Small intestine (tissue), 7 donors: ENCODE data around the gene KCNG4. TPM values are rescaled to one million over a fixed set of nuclear protein-coding genes. Genes with fewer than 3 reads are reported as not detected.

Experiments
- DNase-seq, 2 donors: peaks; one replicate each; pipeline versions ENCODE4 v3.0.0 to v3.0.0-alpha.2; 2013
- FAIRE-seq: peaks from 2 replicates; lab custom pipeline; 2012; peaks lifted over from hg19 to GRCh38; lab: Jason Lieb, UNC
- H3K27ac ChIP-seq, 3 donors: one replicate each; pipeline ENCODE4 v1.5.1; 2013; ENCODE audit warnings: low read length in 2 of 3, mild to moderate bottlenecking in 2 of 3, control low read depth in 1 of 3, inconsistent platforms in 1 of 3, low read depth in 1 of 3, moderate library complexity in 1 of 3
- H3K27me3 ChIP-seq, 3 donors: one replicate each; pipeline ENCODE4 v1.6.1; 2013; ENCODE audit warnings: low read length in 3 of 3, inconsistent platforms in 1 of 3; ENCODE audit not compliant: control insufficient read depth in 3 of 3, insufficient read depth in 3 of 3
- H3K36me3 ChIP-seq, 3 donors: one replicate each; pipeline ENCODE4 v1.6.1; 2013; ENCODE audit warnings: low read length in 3 of 3, inconsistent platforms in 1 of 3, low read depth in 1 of 3, mild to moderate bottlenecking in 1 of 3, moderate library complexity in 1 of 3; ENCODE audit not compliant: control insufficient read depth in 3 of 3, insufficient read depth in 2 of 3
- H3K4me1 ChIP-seq, 3 donors: one replicate each; pipeline ENCODE4 v1.6.1; 2013; ENCODE audit warnings: low read length in 2 of 3, inconsistent platforms in 1 of 3, low read depth in 1 of 3, mild to moderate bottlenecking in 1 of 3, moderate library complexity in 1 of 3; ENCODE audit not compliant: control insufficient read depth in 3 of 3, insufficient read depth in 2 of 3
- H3K4me3 ChIP-seq, 3 donors: one replicate each; pipeline ENCODE4 v1.5.1; 2013; ENCODE audit warnings: low read length in 3 of 3, control low read depth in 1 of 3, inconsistent platforms in 1 of 3, low read depth in 1 of 3, mild to moderate bottlenecking in 1 of 3, moderate library complexity in 1 of 3
- H3K9me3 ChIP-seq, 2 donors: one replicate each; pipeline ENCODE4 v1.6.1; 2013; ENCODE audit warnings: low read depth in 1 of 2, low read length in 1 of 2; ENCODE audit not compliant: control insufficient read depth in 2 of 2, insufficient read depth in 1 of 2
- WGBS, 3 donors: extraction: QIAGEN DNeasy Blood & Tissue Kit; methylation state at CpG; one replicate each; pipeline ENCODE4 v1.1.7; 2013; 5-methylcytosine and 5-hydroxymethylcytosine counted together
- polyA plus RNA-seq, 4 donors: library from polyadenylated mRNA; stranded (reverse) in 3 of 4; unstranded in 1 of 4; fragments of 200-250 nt in 3 of 4; fragments of 120-200 nt in 1 of 4; gene quantifications; one replicate each; pipeline versions ENCODE4 v1.2.1 to v1.2.3, GENCODE V29; 2013
- donor health status: healthy with polysubstance abuse.
- donor health status: control.
- donor health status: control.
- donor health status: Bipolar disorder and iron deficiency.
- donor health status: healthy.

The KCNG4 gene
- polyA plus RNA-seq, 4 donors = not detected

GRCh38 chr16:84271037-84271436, 31.2 kb upstream of the KCNG4 start:
- no peak overlapping the region for H3K27ac ChIP-seq
- H3K36me3 ChIP-seq = no peaks in the 10 kb centered on the region
- H3K27me3 ChIP-seq = peaks cover 0 to 4% (median 0%) of the 10 kb centered on the region in 3 donors
- H3K4me3 ChIP-seq = no peak overlapping the region
- DNase-seq = no peak
- peaks cover 0 to 4% (median 0%) of the 10 kb centered on the region in 3 donors for H3K4me1 ChIP-seq
- 79 to 85% (median 81%) methylated on average over 1 of the region's 1 CpG for WGBS, 3 donors
- FAIRE-seq = no peak
- H3K9me3 ChIP-seq = no peaks in the 10 kb centered on the region

DNA sequence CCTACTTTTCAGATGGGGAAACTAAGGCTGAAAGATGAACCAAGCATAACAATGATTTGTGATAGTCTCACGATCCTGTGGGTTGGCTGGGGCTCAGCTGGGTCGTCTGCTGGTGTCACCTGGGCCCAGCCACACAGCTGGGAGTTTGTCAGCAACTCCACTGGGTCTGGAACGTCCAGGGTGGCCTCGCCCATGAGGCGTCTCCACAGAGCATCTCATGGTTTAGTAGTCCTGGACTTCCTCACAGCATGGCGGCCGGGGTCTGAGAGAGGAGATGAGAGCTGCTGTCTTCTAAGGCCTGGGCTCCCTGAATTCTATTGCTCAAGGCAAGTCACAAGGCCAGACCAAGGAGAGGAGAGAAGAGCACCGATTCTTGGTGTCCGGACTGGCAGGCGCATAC, 30.7 kb upstream of the KCNG4 start:
- H3K27me3 ChIP-seq = peaks cover 0 to 4% (median 0%) of the 10 kb centered on the region in 3 donors
- no peak for FAIRE-seq
- peaks cover 0 to 4% (median 0%) of the 10 kb centered on the region in 3 donors for H3K4me1 ChIP-seq
- no peak overlapping the region for H3K4me3 ChIP-seq
- H3K36me3 ChIP-seq = no peaks in the 10 kb centered on the region
- H3K9me3 ChIP-seq = no peaks in the 10 kb centered on the region
- H3K27ac ChIP-seq = no peak overlapping the region
- WGBS, 3 donors = 80 to 84% (median 82%) methylated on average over 10 of the region's 10 CpGs
- no peak for DNase-seq

- FAIRE-seq (no peak), DNase-seq (no peak)
- peaks cover 0 to 4% (median 0%) of the 10 kb centered on the region in 3 donors for H3K4me1 ChIP-seq
- 82 to 91% (median 86%) methylated on average over 9 of the region's 9 CpGs for WGBS, 3 donors
- H3K27me3 ChIP-seq = peaks cover 0 to 4% (median 0%) of the 10 kb centered on the region in 3 donors
- H3K27ac ChIP-seq = no peak overlapping the region
- no peak overlapping the region for H3K4me3 ChIP-seq
- H3K9me3 ChIP-seq = no peaks in the 10 kb centered on the region
- H3K36me3 ChIP-seq = no peaks in the 10 kb centered on the region
These were observed 30.3 kb upstream of the KCNG4 start for GRCh38 chr16:84270071-84270470.

DNA sequence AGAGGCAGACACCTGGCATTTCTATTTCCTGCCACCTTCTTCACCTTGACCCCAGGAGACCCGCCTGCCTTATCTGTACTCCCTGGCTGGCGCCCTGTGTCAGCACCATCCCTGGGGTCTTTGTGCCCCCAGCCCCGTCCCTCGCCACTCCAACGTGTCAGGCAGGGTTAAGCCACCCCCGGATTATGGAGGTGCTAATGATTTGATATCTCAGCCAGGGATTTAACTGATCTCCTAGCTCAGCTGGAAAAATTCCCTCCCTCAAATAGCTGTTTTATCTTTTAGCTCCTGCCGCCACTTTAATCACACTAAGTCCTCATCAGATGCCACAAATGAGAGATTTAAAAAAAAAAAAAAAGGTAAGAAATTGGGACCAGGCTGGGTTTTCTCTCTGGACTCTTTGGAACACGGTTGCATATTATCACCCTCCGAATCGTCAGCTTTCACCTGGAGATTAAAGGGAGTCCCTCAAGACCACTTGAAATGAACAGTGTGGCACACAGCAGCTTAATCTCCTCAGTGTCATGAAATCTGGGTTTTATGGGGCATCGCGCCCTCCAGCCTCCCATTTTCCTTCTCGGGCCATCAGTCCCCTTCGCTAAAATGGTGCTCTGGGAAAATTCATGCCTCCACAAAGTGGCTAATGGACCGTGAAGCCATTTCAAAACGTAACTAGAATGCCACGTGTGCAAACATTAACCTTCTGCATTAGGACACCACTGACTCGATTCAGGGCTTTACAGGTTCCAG, 28.7 kb upstream of the KCNG4 start:
- Histone ChIP-seq H3K27me3 (peaks cover 0 to 4% (median 0%) of the 10 kb centered on the region in 3 donors), H3K36me3 (no peaks in the 10 kb centered on the region), H3K9me3 (no peaks in the 10 kb centered on the region), H3K27ac (no peak overlapping the region), H3K4me3 (no peak overlapping the region), H3K4me1 (peaks cover 0 to 4% (median 0%) of the 10 kb centered on the region in 3 donors)
- 36 to 60% (median 43%) methylated on average over 18 of the region's 18 CpGs for WGBS, 3 donors
- no peak for DNase-seq
- no peak for FAIRE-seq

GRCh38 chr16:84267380-84267779, 27.6 kb upstream of the KCNG4 start:
- Histone ChIP-seq H3K4me3 (no peak overlapping the region), H3K36me3 (no peaks in the 10 kb centered on the region), H3K4me1 (peaks cover 0 to 4% (median 0%) of the 10 kb centered on the region in 3 donors), H3K27me3 (peaks cover 0 to 4% (median 0%) of the 10 kb centered on the region in 3 donors), H3K27ac (no peak overlapping the region), H3K9me3 (no peaks in the 10 kb centered on the region)
- FAIRE-seq (no peak), DNase-seq (no peak)
- 75 to 90% (median 85%) methylated on average over 4 of the region's 4 CpGs for WGBS, 3 donors

- 15 to 33% (median 27%) methylated on average over 4 of the region's 4 CpGs for WGBS, 3 donors
- Histone ChIP-seq H3K4me3 (no peak overlapping the region), H3K27me3 (peaks cover 0 to 4% (median 0%) of the 10 kb centered on the region in 3 donors), H3K4me1 (peaks cover 0 to 4% (median 0%) of the 10 kb centered on the region in 3 donors), H3K27ac (no peak overlapping the region), H3K9me3 (no peaks in the 10 kb centered on the region), H3K36me3 (no peaks in the 10 kb centered on the region)
- FAIRE-seq (no peak), DNase-seq (peak; percentile 84 to 91)
These were observed 26.6 kb upstream of the KCNG4 start for GRCh38 chr16:84266451-84266850.

DNA sequence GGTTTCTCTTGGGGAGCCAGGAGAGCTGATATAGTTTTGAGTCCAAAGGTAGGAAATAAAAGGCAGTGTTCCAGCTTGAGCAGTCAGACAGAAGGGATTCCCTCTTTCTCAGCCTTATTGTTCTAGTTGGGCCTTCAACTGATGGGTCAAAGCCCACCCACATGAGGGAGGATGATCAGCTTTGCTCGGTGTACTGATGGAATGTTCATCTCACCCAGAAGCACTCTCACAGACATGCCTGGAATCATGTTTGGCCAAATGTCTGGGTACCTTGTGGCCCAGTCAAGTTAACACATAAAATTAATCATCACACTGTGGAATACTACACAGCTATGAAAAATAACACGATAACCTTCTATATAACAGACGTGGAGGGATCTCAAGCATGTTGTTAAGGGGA, 23.1 kb upstream of the KCNG4 start:
- H3K9me3 ChIP-seq = peaks cover 0 to 5% of the 10 kb centered on the region in 2 donors
- H3K27me3 ChIP-seq = no peaks in the 10 kb centered on the region
- H3K4me3 ChIP-seq = no peak overlapping the region
- H3K4me1 ChIP-seq = peaks cover 0 to 4% (median 0%) of the 10 kb centered on the region in 3 donors
- FAIRE-seq (no peak), DNase-seq (no peak)
- 66 to 96% (median 79%) methylated on average over 3 of the region's 3 CpGs for WGBS, 3 donors
- H3K27ac ChIP-seq = no peak overlapping the region
- no peaks in the 10 kb centered on the region for H3K36me3 ChIP-seq

DNA sequence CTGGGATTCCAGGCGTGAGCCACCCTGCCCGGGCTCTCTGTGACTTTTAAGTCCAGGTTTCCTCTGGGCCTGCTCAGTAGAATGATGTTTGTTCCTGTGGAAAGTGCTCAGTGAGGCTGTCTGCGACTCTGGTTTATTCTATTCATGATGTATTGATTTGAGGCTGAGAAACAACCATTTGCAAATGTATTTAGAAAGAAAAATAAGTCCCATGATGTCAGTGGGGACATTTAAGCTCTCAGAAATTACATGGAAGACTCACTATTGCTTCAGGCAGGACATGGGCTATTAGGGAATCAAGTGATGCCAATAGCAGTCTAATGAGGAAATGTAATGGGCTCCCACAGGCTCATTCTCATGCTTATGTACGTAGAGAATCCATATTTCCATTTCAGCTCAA, 22.2 kb upstream of the KCNG4 start:
- FAIRE-seq (no peak), DNase-seq (no peak)
- Histone ChIP-seq H3K27ac (no peak overlapping the region), H3K36me3 (no peaks in the 10 kb centered on the region), H3K4me1 (peaks cover 0 to 4% (median 0%) of the 10 kb centered on the region in 3 donors), H3K27me3 (no peaks in the 10 kb centered on the region), H3K4me3 (no peak overlapping the region), H3K9me3 (peaks cover 0 to 5% of the 10 kb centered on the region in 2 donors)
- WGBS, 3 donors = 79 to 92% (median 85%) methylated on average over 4 of the region's 4 CpGs
